Cardiac fibroblast (primary cell): ENCODE results near the gene RASA2.

Source experiments
- DNase-seq, 2 donors: peaks; one replicate each; pipeline versions ENCODE4 v3.0.0 to v3.0.0-alpha.2; 2010; ENCODE audit warnings: low read depth in 2 of 2
- H3K4me3 ChIP-seq, 2 donors: replicated peaks in 1 of 2; 1 replicate in 1 of 2; 2 replicates in 1 of 2; pipeline ENCODE4 v1.5.1; 2011; ENCODE audit warnings: low read depth in 2 of 2, low read length in 2 of 2, mild to moderate bottlenecking in 2 of 2, moderate library complexity in 1 of 2
- TF ChIP-seq, protein P1 (sequence below): IDR thresholded peaks from one replicate; pipeline ENCODE4 v1.5.1; 2011; ENCODE audit warnings: low read depth, mild to moderate bottlenecking, low read length, inconsistent platforms

The RASA2 gene

DNA sequence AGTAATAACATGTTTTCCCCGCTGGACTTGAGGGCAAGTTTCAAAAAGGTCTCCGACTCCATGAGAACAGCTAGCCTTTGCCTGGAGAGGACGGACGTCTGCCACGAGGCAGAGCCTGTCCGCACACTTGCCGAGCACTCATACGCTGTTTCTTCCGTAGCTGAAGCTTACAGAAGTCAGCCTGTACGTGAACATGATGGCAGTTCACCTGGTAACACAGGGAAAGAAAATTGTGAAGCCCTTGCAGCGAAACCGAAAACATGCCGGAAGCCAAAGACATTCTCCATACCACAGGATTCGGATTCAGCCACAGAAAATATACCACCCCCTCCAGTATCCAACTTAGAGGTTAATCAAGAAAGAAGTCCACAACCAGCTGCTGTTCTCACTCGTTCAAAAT is 43.9 kb upstream of the RASA2 start:
- no peak overlapping the region for H3K4me3 ChIP-seq
- TF ChIP-seq, protein P1, sequence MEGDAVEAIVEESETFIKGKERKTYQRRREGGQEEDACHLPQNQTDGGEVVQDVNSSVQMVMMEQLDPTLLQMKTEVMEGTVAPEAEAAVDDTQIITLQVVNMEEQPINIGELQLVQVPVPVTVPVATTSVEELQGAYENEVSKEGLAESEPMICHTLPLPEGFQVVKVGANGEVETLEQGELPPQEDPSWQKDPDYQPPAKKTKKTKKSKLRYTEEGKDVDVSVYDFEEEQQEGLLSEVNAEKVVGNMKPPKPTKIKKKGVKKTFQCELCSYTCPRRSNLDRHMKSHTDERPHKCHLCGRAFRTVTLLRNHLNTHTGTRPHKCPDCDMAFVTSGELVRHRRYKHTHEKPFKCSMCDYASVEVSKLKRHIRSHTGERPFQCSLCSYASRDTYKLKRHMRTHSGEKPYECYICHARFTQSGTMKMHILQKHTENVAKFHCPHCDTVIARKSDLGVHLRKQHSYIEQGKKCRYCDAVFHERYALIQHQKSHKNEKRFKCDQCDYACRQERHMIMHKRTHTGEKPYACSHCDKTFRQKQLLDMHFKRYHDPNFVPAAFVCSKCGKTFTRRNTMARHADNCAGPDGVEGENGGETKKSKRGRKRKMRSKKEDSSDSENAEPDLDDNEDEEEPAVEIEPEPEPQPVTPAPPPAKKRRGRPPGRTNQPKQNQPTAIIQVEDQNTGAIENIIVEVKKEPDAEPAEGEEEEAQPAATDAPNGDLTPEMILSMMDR = no peak
- no peak for DNase-seq

DNA sequence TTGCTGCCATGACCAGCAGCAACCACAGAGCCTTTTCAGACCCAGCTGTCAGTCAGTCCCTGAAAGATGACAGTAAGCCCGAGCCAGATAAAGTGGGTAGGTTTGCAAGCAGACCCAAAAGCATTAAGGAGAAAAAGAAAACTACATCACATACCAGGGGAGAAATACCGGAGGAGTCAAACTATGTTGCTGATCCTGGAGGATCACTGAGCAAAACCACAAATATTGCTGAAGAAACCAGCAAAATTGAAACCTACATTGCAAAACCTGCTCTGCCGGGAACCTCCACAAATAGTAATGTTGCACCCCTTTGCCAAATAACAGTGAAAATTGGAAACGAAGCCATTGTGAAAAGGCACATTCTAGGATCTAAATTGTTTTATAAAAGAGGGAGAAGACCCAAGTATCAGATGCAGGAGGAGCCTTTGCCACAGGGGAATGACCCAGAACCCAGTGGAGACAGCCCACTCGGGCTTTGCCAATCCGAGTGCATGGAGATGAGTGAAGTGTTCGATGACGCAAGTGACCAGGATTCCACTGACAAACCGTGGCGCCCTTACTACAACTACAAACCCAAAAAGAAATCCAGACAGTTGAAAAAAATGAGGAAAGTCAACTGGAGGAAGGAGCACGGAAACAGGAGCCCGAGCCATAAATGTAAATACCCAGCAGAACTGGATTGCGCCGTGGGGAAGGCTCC is 42.1 kb upstream of the RASA2 start:
- no peak overlapping the region for H3K4me3 ChIP-seq
- TF ChIP-seq, protein P1 = no peak
- no peak for DNase-seq

DNA sequence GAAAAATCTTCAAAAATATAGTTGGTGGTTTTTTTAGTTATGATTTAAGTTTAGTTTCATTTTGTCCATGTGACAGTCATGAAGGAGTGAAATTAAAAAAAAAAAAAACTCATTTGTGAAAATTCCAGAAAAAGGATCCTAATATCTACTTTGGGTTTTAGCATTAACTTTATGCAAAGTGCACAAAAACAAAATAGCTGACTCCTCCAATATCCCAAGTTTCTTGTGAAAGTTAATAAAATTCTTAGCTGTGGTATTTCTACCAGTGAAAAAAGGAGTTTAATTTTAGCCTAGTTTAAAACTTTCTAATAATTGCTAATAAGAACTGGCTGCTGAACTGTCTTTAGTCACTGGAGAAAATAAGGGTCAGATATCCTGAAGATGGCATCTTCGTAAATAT is 40.8 kb upstream of the RASA2 start:
- no peak overlapping the region for H3K4me3 ChIP-seq
- TF ChIP-seq, protein P1 = no peak
- no peak for DNase-seq

DNA sequence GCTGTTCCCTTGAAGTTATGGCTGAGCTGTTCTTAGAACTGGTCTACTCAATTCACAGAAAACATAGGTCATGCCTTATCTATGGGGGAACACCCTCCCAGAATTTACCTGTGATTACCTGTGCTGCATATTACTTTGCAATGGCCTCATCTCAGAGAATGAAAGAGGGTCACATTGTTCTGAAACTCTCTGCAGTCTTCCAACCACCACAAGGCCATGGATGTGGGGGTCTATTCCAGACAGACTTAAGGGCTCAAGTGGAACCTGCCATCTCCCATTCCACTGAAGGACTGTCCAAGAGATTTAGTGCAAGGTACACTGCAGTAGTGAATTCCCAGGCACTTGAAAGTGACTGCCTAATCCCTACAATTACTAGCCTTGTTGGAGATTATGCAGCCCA is 40.1 kb upstream of the RASA2 start:
- no peak for DNase-seq
- H3K4me3 ChIP-seq = no peak overlapping the region
- TF ChIP-seq, protein P1 = no peak

DNA sequence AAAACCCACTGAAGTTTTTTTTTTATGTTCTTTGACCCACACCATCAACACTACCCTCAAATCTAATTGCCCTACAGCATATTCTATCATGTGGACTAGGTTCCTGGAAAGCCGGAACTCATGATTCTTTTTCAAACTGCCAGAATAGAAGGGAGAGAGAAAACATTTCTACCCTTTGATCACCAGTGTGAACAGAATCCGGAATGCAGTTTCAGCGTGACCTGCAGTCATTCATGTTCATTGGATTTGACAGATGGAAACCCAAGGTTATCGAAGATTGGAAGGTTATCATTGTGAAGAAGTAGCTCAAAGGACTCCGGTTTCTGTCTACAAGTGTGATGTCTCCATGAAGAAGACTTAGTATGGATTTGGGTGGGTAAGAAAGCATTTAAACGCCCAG is 39.4 kb upstream of the RASA2 start:
- no peak for DNase-seq
- H3K4me3 ChIP-seq = no peak overlapping the region
- TF ChIP-seq, protein P1 = no peak

DNA sequence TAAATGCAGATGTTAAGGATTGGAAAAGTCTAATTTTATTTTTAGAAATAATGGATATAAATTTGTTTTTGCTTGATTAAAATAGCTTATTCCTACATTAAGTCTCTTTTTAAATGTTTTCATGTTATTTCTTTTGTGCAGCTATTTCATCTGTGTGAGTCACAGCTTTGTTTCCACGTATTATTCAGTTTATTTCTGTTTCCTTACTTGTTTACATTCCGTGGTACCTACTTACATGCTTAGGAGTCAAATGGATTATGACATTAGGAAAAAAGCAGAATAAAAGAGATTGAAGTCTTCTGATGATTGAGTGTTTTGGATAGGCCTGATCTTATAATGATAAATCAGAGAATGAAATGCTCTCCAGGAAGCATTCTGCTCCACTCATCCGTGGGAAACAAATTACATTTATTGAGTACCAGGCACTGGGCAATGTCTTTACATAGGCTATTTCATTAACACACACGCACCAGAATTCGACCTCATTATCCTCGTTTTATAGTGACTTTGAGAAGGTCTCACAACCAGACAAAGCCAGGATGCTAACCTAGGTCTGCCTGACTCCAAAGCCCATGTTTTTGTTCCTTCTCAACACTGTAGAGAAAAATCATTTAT is 38.1 kb upstream of the RASA2 start:
- DNase-seq = peak in 1 of 2 donors; percentile 65
- no peak overlapping the region for H3K4me3 ChIP-seq
- TF ChIP-seq, protein P1 = no peak
